Measurements from ENCODE around the gene OTOP3. TPM values are rescaled to one million over a fixed set of nuclear protein-coding genes. Genes with fewer than 3 reads are reported as not detected.

Gene OTOP3
- total RNA-seq, 1 donor from 2014 or later = not detected

GRCh38 chr17:74954665-74955421, 19.1 kb downstream of the OTOP3 start:
- Mint-ChIP-seq H3K27ac (ENCODE audit: unreplicated experiment) (no peak overlapping the region), H3K4me3 (ENCODE audit: unreplicated experiment) (no peak overlapping the region), H3K4me1 (ENCODE audit: low read depth, unreplicated experiment) (peaks cover 2% of the 10 kb centered on the region), H3K36me3 (ENCODE audit: unreplicated experiment) (no peaks in the 10 kb centered on the region), H3K27me3 (ENCODE audit: unreplicated experiment) (peaks cover 12% of the 10 kb centered on the region), H3K9me3 (ENCODE audit: unreplicated experiment) (peaks cover 5% of the 10 kb centered on the region)
- no peak for TF ChIP-seq CTCF (IDR thresholded peaks at IDR 0.05; ENCODE audit: partially characterized antibody, unreplicated experiment)
- DNase-seq = no peak

- DNase-seq = no peak
- Mint-ChIP-seq H3K27ac (ENCODE audit: unreplicated experiment) (no peak overlapping the region), H3K36me3 (ENCODE audit: unreplicated experiment) (no peaks in the 10 kb centered on the region), H3K4me1 (ENCODE audit: low read depth, unreplicated experiment) (peaks cover 2% of the 10 kb centered on the region), H3K9me3 (ENCODE audit: unreplicated experiment) (peaks cover 5% of the 10 kb centered on the region), H3K27me3 (ENCODE audit: unreplicated experiment) (peaks cover 12% of the 10 kb centered on the region), H3K4me3 (ENCODE audit: unreplicated experiment) (no peak overlapping the region)
- TF ChIP-seq CTCF (IDR thresholded peaks at IDR 0.05; ENCODE audit: partially characterized antibody, unreplicated experiment) = no peak
Measured at GRCh38 chr17:74956093-74956492, 20.4 kb downstream of the OTOP3 start.

GRCh38 chr17:74957935-74958740, 22.4 kb downstream of the OTOP3 start:
- Mint-ChIP-seq H3K9me3 (ENCODE audit: unreplicated experiment) (peaks cover 5% of the 10 kb centered on the region), H3K27ac (ENCODE audit: unreplicated experiment) (no peak overlapping the region)
- peak; percentile 96 for TF ChIP-seq CTCF (IDR thresholded peaks at IDR 0.05; ENCODE audit: partially characterized antibody, unreplicated experiment)

GRCh38 chr17:74959826-74960515, 24.3 kb downstream of the OTOP3 start:
- H3K27ac Mint-ChIP-seq (ENCODE audit: unreplicated experiment) = no peak overlapping the region
- peaks cover 3% of the 10 kb centered on the region for H3K9me3 Mint-ChIP-seq (ENCODE audit: unreplicated experiment)
- H3K27me3 Mint-ChIP-seq (ENCODE audit: unreplicated experiment) = peaks cover 5% of the 10 kb centered on the region
- no peaks in the 10 kb centered on the region for H3K36me3 Mint-ChIP-seq (ENCODE audit: unreplicated experiment)
- peaks cover 4% of the 10 kb centered on the region for H3K4me1 Mint-ChIP-seq (ENCODE audit: low read depth, unreplicated experiment)
- no peak for TF ChIP-seq CTCF (IDR thresholded peaks at IDR 0.05; ENCODE audit: partially characterized antibody, unreplicated experiment)
- DNase-seq = no peak
- no peak overlapping the region for H3K4me3 Mint-ChIP-seq (ENCODE audit: unreplicated experiment)

More at GRCh38 chr17:74957935-74958740, 22.4 kb downstream of the OTOP3 start:
- DNase-seq = peak; percentile 97
- no peak overlapping the region for H3K4me3 Mint-ChIP-seq (ENCODE audit: unreplicated experiment)
- H3K4me1 Mint-ChIP-seq (ENCODE audit: low read depth, unreplicated experiment) = peaks cover 4% of the 10 kb centered on the region
- H3K27me3 Mint-ChIP-seq (ENCODE audit: unreplicated experiment) = peaks cover 10% of the 10 kb centered on the region
- no peaks in the 10 kb centered on the region for H3K36me3 Mint-ChIP-seq (ENCODE audit: unreplicated experiment)

All from glutamatergic neuron (in vitro differentiated cells).